SU-DHL-6 (cell line): ENCODE data around the gene AKNA.

Source experiments
- H2AFZ ChIP-seq: fragments of 200-600 bp; sonication (generic); 2 replicates; pipeline ENCODE4 v1.6.1; 2014; ENCODE audit warnings: low read depth, mild to moderate bottlenecking, moderate library complexity, mixed read lengths, antibody characterized with exemption, low read length; ENCODE audit not compliant: severe bottlenecking
- H3F3A ChIP-seq: fragments of 200-600 bp; shearing (Covaris generic); 2 replicates; pipeline ENCODE4 v1.6.0; 2016; ENCODE audit warnings: antibody characterized with exemption, mild to moderate bottlenecking; ENCODE audit not compliant: insufficient read depth
- H3K27ac ChIP-seq: fragments of 200-600 bp; sonication (generic); 2 replicates; pipeline ENCODE4 v1.5.1; 2016; ENCODE audit warnings: low read depth, mild to moderate bottlenecking, low read length, moderate library complexity, mixed read lengths
- H3K27me3 ChIP-seq: fragments of 200-600 bp; sonication (generic), shearing (Covaris generic); 2 replicates; pipeline ENCODE4 v1.6.0; 2014; ENCODE audit warnings: mild to moderate bottlenecking, low read length
- H3K36me3 ChIP-seq: fragments of 200-600 bp; sonication (generic); 2 replicates; pipeline ENCODE4 v1.6.1; 2014; ENCODE audit warnings: mild to moderate bottlenecking, low read length, mixed read lengths
- H3K4me2 ChIP-seq: fragments of 300-600, 200-600 bp; shearing (Covaris generic), sonication (generic); 2 replicates; pipeline ENCODE4 v1.6.0; 2014; ENCODE audit warnings: low read length, low read depth, mild to moderate bottlenecking; ENCODE audit not compliant: poor library complexity, severe bottlenecking
- H3K4me3 ChIP-seq: fragments of 200-600 bp; sonication (generic); 2 replicates; pipeline ENCODE4 v1.5.1; 2014; ENCODE audit warnings: antibody characterized with exemption, low read length, mild to moderate bottlenecking, mixed read lengths; ENCODE audit not compliant: insufficient read depth, poor library complexity, severe bottlenecking
- H3K79me2 ChIP-seq: fragments of 200-600 bp; sonication (generic); 2 replicates; pipeline ENCODE4 v1.6.1; 2014; ENCODE audit warnings: mild to moderate bottlenecking, low read length, moderate library complexity; ENCODE audit not compliant: insufficient read depth
- H3K9ac ChIP-seq: fragments of 200-600 bp; sonication (generic); 2 replicates; pipeline ENCODE4 v1.7.0; 2014; ENCODE audit warnings: mild to moderate bottlenecking, low read length
- H3K9me2 ChIP-seq: fragments of 200-600 bp; sonication (generic); replicated peaks from 2 replicates; pipeline ENCODE4 v1.6.1; 2014; ENCODE audit warnings: low read length; ENCODE audit not compliant: insufficient read depth
- H3K9me3 ChIP-seq: fragments of 200-600 bp; sonication (generic); 2 replicates; pipeline ENCODE4 v1.6.1; 2014; ENCODE audit warnings: low read length, mixed read lengths; ENCODE audit not compliant: insufficient read depth
- H4K20me1 ChIP-seq: fragments of 200-600 bp; sonication (generic); 2 replicates; pipeline ENCODE4 v1.6.1; 2014; ENCODE audit warnings: low read depth, mild to moderate bottlenecking, antibody characterized with exemption, low read length, moderate library complexity, mixed read lengths
- EZH2phosphoT487 ChIP-seq: fragments of 200-600 bp; sonication (generic), shearing (Covaris generic); conservative IDR thresholded peaks from 2 replicates; pipeline ENCODE4 v1.6.1; 2018; ENCODE audit warnings: mild to moderate bottlenecking, antibody characterized with exemption, low read length, moderate library complexity, mixed read lengths
- TF ChIP-seq, protein P1 (sequence below): fragments of 200-600 bp; sonication (generic); IDR thresholded peaks from one replicate; pipeline ENCODE4 v1.5.1; 2017; ENCODE audit warnings: antibody characterized with exemption, mild to moderate bottlenecking, low read length, moderate library complexity; ENCODE audit not compliant: insufficient read depth, poor library complexity, severe bottlenecking

The AKNA gene

GRCh38 chr9:114399381-114399780 lies 11.6 kb upstream of the AKNA start:
- Histone ChIP-seq H3K9ac (no peak overlapping the region), H3K4me3 (no peak overlapping the region), H3K36me3 (no peaks in the 10 kb centered on the region), H3K27ac (no peak overlapping the region), H2AFZ (no peak overlapping the region), H3K79me2 (peaks cover 12% of the 10 kb centered on the region), H3K9me2 (no peaks in the 10 kb centered on the region), H4K20me1 (no peaks in the 10 kb centered on the region), H3K4me2 (no peak overlapping the region), H3F3A (peaks cover 17% of the 10 kb centered on the region), H3K9me3 (no peaks in the 10 kb centered on the region), H3K27me3 (no peaks in the 10 kb centered on the region)
- TF ChIP-seq, protein P1, sequence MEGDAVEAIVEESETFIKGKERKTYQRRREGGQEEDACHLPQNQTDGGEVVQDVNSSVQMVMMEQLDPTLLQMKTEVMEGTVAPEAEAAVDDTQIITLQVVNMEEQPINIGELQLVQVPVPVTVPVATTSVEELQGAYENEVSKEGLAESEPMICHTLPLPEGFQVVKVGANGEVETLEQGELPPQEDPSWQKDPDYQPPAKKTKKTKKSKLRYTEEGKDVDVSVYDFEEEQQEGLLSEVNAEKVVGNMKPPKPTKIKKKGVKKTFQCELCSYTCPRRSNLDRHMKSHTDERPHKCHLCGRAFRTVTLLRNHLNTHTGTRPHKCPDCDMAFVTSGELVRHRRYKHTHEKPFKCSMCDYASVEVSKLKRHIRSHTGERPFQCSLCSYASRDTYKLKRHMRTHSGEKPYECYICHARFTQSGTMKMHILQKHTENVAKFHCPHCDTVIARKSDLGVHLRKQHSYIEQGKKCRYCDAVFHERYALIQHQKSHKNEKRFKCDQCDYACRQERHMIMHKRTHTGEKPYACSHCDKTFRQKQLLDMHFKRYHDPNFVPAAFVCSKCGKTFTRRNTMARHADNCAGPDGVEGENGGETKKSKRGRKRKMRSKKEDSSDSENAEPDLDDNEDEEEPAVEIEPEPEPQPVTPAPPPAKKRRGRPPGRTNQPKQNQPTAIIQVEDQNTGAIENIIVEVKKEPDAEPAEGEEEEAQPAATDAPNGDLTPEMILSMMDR = no peak
- no peak for TF ChIP-seq EZH2phosphoT487

DNA sequence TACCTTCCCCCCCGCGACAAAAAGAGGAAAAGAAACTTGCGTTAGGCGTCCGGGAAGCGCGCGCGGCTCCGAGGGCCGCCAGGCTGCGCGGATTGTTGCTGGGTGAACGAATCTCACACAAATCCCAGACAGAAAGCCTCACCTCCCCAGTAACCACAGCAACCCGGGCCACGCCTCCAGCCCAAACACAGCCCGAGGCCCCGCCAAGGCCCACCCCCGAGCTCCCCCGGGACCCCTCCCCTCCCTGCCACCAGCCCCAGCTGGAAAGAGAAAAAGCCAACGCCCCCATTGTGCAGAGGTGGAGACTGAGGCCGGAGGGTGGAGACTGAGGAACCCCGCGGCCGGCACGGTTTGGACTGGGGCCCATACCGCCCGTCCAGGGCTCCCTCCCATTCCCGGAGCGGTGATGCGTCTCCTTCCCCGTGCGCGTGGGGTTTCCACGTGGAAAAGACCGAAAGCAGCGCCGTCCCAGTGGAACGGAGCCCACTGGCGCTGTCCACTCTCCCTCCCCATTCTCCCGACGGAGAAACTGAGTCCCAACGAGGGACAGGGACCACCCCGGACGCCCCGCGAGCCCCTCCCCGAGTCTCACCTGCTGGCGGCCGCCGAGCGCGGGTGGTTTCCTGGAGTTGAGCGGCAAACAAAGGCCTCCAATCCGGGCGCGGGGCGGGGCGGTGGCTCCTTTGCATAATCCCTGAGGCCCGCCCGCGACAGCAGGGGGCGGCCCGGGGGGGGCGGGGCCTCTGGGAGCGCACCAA lies 10.2 kb upstream of the AKNA start:
- H2AFZ ChIP-seq = peak overlapping the region; percentile 62
- TF ChIP-seq, protein P1 = no peak
- TF ChIP-seq EZH2phosphoT487 = no peak
- H3K27me3 ChIP-seq = no peaks in the 10 kb centered on the region
- H3K4me2 ChIP-seq = peak overlapping the region; percentile 89
- H3K4me3 ChIP-seq = peak overlapping the region; percentile 88
- peaks cover 21% of the 10 kb centered on the region for H3F3A ChIP-seq
- no peaks in the 10 kb centered on the region for H3K36me3 ChIP-seq
- H3K79me2 ChIP-seq = peaks cover 12% of the 10 kb centered on the region
- peak overlapping the region; percentile 76 for H3K27ac ChIP-seq
- H3K9ac ChIP-seq = peak overlapping the region; percentile 68
- no peaks in the 10 kb centered on the region for H4K20me1 ChIP-seq
- H3K9me3 ChIP-seq = no peaks in the 10 kb centered on the region
- no peaks in the 10 kb centered on the region for H3K9me2 ChIP-seq

DNA sequence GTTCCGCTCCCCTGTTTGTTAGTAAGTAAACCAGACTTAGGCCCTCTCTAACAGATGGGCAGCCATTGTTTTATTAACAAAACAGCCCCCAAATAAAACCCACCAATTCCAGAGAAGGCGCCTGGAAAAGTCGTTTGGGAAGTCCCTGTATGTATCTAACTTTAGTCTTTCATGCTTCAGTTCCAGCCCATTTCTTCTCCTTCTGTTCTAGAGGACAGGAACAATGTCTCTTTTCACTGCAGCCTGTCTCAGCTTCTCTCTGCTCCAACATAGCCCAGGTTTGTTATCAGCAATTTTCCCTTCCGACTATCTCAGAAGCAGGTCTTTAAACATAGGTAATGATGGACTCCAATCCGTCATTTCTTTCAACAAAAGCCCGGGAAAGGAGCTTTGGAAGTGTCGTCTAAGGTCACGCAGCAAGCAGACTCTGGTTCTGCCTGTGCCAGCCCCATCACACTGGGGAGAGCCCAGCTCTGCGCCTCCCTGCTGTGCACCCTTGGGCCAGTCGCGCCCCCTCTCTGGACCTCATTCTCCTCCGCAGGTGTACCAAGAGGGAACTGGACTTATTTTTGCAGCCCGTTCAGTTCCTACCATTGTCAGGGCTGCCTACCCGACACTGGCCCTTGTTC lies 9.6 kb upstream of the AKNA start:
- Histone ChIP-seq H3K9me2 (no peaks in the 10 kb centered on the region), H3K9ac (peak overlapping the region; percentile 68), H3K79me2 (peaks cover 17% of the 10 kb centered on the region), H4K20me1 (no peaks in the 10 kb centered on the region), H3K9me3 (no peaks in the 10 kb centered on the region), H2AFZ (no peak overlapping the region), H3K27me3 (no peaks in the 10 kb centered on the region), H3K4me3 (peak overlapping the region; percentile 88), H3F3A (peaks cover 28% of the 10 kb centered on the region), H3K27ac (peak overlapping the region; percentile 76), H3K4me2 (peak overlapping the region; percentile 89), H3K36me3 (no peaks in the 10 kb centered on the region)
- TF ChIP-seq EZH2phosphoT487 = no peak
- TF ChIP-seq, protein P1 = no peak
